SK-N-SH (cell line): ENCODE measurements around the gene SMIM24. TPM values are rescaled to one million over a fixed set of nuclear protein-coding genes. Genes with fewer than 3 reads are reported as not detected.

Source experiments
- CTCF ChIA-PET: fragments of 300-600, 350-600 bp; formaldehyde crosslinking; extraction: SDS; loops from one replicate; lab custom pipeline; 2021; lab: Yijun Ruan, JAX
- POLR2A ChIA-PET: fragments of 350-600 bp; sonication (Branson Sonifier 250); formaldehyde crosslinking; extraction: SDS; loops from one replicate; lab custom pipeline; 2020; ENCODE audit warnings: antibody characterized with exemption, inconsistent platforms; lab: Yijun Ruan, JAX
- DNase-seq: peaks from one replicate; pipeline ENCODE4 v3.0.0; 2012
- H2AFZ ChIP-seq: fragments of 200-600 bp; sonication (generic); 2 replicates; pipeline ENCODE4 v1.8.1; 2016; ENCODE audit warnings: antibody characterized with exemption, mild to moderate bottlenecking, low read depth
- H3F3A ChIP-seq: fragments of 200-600 bp; sonication (generic); replicated peaks from 2 replicates; pipeline ENCODE3; 2016; ENCODE audit warnings: antibody characterized with exemption, mild to moderate bottlenecking; ENCODE audit not compliant: insufficient read depth
- H3K27ac ChIP-seq, 2 experiments: fragments of 200-500 bp in 1 of 2; fragments of 200-600 bp in 1 of 2; sonication (Bioruptor generic) in 1 of 2; sonication (generic), shearing (Covaris generic) in 1 of 2; 2 replicates each; pipeline versions ENCODE4 v1.5.1 to v1.6.1; 2014 to 2016; ENCODE audit warnings: low read depth in 2 of 2, inconsistent platforms in 1 of 2, low read length in 1 of 2, mild to moderate bottlenecking in 1 of 2, mixed read lengths in 1 of 2
- H3K27me3 ChIP-seq: fragments of 200-600 bp; sonication (generic), shearing (Covaris generic); 2 replicates; pipeline ENCODE4 v1.6.1; 2016; ENCODE audit warnings: mixed run types; ENCODE audit not compliant: insufficient read depth
- H3K36me3 ChIP-seq, 2 experiments: fragments of 200-500 bp in 1 of 2; fragments of 200-600 bp in 1 of 2; sonication (Bioruptor generic) in 1 of 2; sonication (generic) in 1 of 2; replicated peaks in 1 of 2; 2 replicates each; pipeline versions ENCODE3 to v1.5.1; 2014 to 2016; ENCODE audit warnings: low read length in 1 of 2, mild to moderate bottlenecking in 1 of 2; ENCODE audit not compliant: insufficient read depth in 2 of 2, control insufficient read depth in 1 of 2
- H3K4me1 ChIP-seq, 2 experiments: fragments of 200-500 bp in 1 of 2; fragments of 200-600 bp in 1 of 2; sonication (Bioruptor generic) in 1 of 2; sonication (generic), shearing (Covaris generic) in 1 of 2; 2 replicates each; pipeline versions ENCODE4 v1.5.1 to v1.6.1; 2014 to 2016; ENCODE audit warnings: low read depth in 1 of 2, low read length in 1 of 2, mixed run types in 1 of 2; ENCODE audit not compliant: insufficient read depth in 2 of 2, control insufficient read depth in 1 of 2
- H3K4me2 ChIP-seq: fragments of 200-600 bp; sonication (generic), shearing (Covaris generic); 2 replicates; pipeline ENCODE4 v1.6.1; 2017; ENCODE audit warnings: mixed run types
- H3K4me3 ChIP-seq, 2 experiments: fragments of 200-500 bp in 1 of 2; fragments of 200-600 bp in 1 of 2; sonication (Bioruptor generic) in 1 of 2; sonication (generic), shearing (Covaris generic) in 1 of 2; 2 replicates each; pipeline versions ENCODE4 v1.5.1 to v1.8.1; 2014 to 2016; ENCODE audit warnings: low read depth in 2 of 2, inconsistent platforms in 1 of 2, low read length in 1 of 2, mild to moderate bottlenecking in 1 of 2, mixed read lengths in 1 of 2, moderate library complexity in 1 of 2
- H3K79me2 ChIP-seq: fragments of 200-600 bp; sonication (generic); 2 replicates; pipeline ENCODE4 v1.8.1; 2017; ENCODE audit warnings: mild to moderate bottlenecking; ENCODE audit not compliant: insufficient read depth
- H3K9ac ChIP-seq: fragments of 200-600 bp; sonication (generic); 2 replicates; pipeline ENCODE4 v1.6.1; 2017; ENCODE audit warnings: mixed run types
- H3K9me2 ChIP-seq: fragments of 200-600 bp; sonication (generic); 2 replicates; pipeline ENCODE4 v1.6.1; 2017; ENCODE audit warnings: mixed run types
- H3K9me3 ChIP-seq: fragments of 200-600 bp; sonication (generic); 2 replicates; pipeline ENCODE4 v1.6.1; 2017; ENCODE audit warnings: mixed run types, mild to moderate bottlenecking, moderate library complexity
- H4K20me1 ChIP-seq: fragments of 200-600 bp; sonication (generic); 2 replicates; pipeline ENCODE4 v1.6.1; 2017; ENCODE audit warnings: mild to moderate bottlenecking, mixed run types; ENCODE audit not compliant: insufficient read depth
- CHD2 ChIP-seq: fragments of 150-350 bp; IDR thresholded peaks from 2 replicates; pipeline ENCODE4 v1.6.1; 2018; ENCODE audit warnings: low read length; ENCODE audit not compliant: partially characterized antibody
- CTCF ChIP-seq: fragments of 200-600 bp; sonication (generic); IDR thresholded peaks from 2 replicates; pipeline ENCODE4 v1.6.1; 2017; ENCODE audit warnings: antibody characterized with exemption, mild to moderate bottlenecking, moderate library complexity
- EP300 ChIP-seq, 2 experiments: IDR thresholded peaks; 2 replicates each; pipeline versions ENCODE4 v1.4.0 to v1.6.1; 2012; ENCODE audit warnings: borderline replicate concordance in 1 of 2, low read depth in 1 of 2, low read length in 1 of 2
- FOSL2 ChIP-seq: IDR thresholded peaks from 2 replicates; pipeline ENCODE4 v1.4.0; 2012; ENCODE audit warnings: low read depth, mild to moderate bottlenecking, moderate library complexity, borderline replicate concordance
- FOXJ3 ChIP-seq: sonication (generic); formaldehyde crosslinking; IDR thresholded peaks from 2 replicates; pipeline ENCODE4 v1.5.1; 2020; ENCODE audit warnings: mild to moderate bottlenecking, missing genetic modification reagents
- GABPA ChIP-seq: IDR thresholded peaks from 2 replicates; pipeline ENCODE4 v1.4.0; 2012; ENCODE audit warnings: low read depth, mild to moderate bottlenecking
- MEF2A ChIP-seq: IDR thresholded peaks from 2 replicates; pipeline ENCODE4 v1.4.0; 2012; ENCODE audit warnings: low read depth, borderline replicate concordance
- REST ChIP-seq: IDR thresholded peaks from 2 replicates; pipeline ENCODE4 v1.6.1; 2012; ENCODE audit warnings: mild to moderate bottlenecking, low read depth, low read length, moderate library complexity
- USF2 ChIP-seq: fragments of 150-350 bp; IDR thresholded peaks from 2 replicates; pipeline ENCODE4 v1.6.1; 2017; ENCODE audit warnings: antibody characterized with exemption, low read length, low read depth, borderline replicate concordance
- ZBTB33 ChIP-seq: IDR thresholded peaks from 2 replicates; pipeline ENCODE4 v1.4.0; 2012; ENCODE audit warnings: low read depth, borderline replicate concordance
- WGBS: methylation state at CpG from one replicate; pipeline ENCODE4 v1.1.6; 2017; ENCODE audit warnings: low lambda C conversion rate; 5-methylcytosine and 5-hydroxymethylcytosine counted together
- polyA plus RNA-seq, 3 experiments: library from polyadenylated mRNA; depleted of rRNA; stranded (reverse); fragments of >200 nt; gene quantifications; 2 replicates each; pipeline ENCODE4 v1.2.3, GENCODE V29; 2012

Gene SMIM24
- polyA plus RNA-seq, 1 of the 3 experiments (the other 2 are of a cell fraction), result 0.12 TPM

- H3K27me3 ChIP-seq, result no peaks in the 10 kb centered on the region
- no peak overlapping the region for H3K4me3 ChIP-seq
- POLR2A ChIA-PET, result no interaction called here
- WGBS, result 97% methylated on average over 43 of the region's 58 CpGs
- CTCF ChIA-PET, result interaction anchor here (0.7 to 1.7 kb wide), 3 partner anchors 10 to 119 kb away, joined by 3 to 7 read pairs (median 3); no protein-coding TSS in a partner anchor
- H3K9ac ChIP-seq, result no peak overlapping the region
- H3K27ac ChIP-seq, result no peak overlapping the region
- DNase-seq, result no peak
- no peaks in the 10 kb centered on the region for H3K9me2 ChIP-seq
- no peak for TF ChIP-seq CTCF
- no peak for TF ChIP-seq CHD2
- no peak for TF ChIP-seq FOSL2
- no peak for TF ChIP-seq ZBTB33
- no peak for TF ChIP-seq USF2
- TF ChIP-seq EP300 (IDR thresholded peaks at IDR 0.05; ENCODE audit: borderline replicate concordance in 1 of 2, low read depth in 1 of 2, low read length in 1 of 2), result no peak
- TF ChIP-seq GABPA, result no peak
- no peak for TF ChIP-seq MEF2A
- no peak for TF ChIP-seq FOXJ3 (CRISPR knock-in tag)
- no peak for TF ChIP-seq REST
- TF ChIP-seq, all 33 proteins: peak for 0
- H3K79me2 ChIP-seq, result 0 out of 2 replicates have a peak, but pooled peaks cover 10% of the 10 kb centered on the region
- H3F3A ChIP-seq, result peaks cover 4% of the 10 kb centered on the region
- H3K9me3 ChIP-seq, result no peaks in the 10 kb centered on the region
- peaks cover 8 to 19% of the 10 kb centered on the region in 2 experiments; a peak in 2 of 4 replicates for H3K4me1 ChIP-seq
- H4K20me1 ChIP-seq, result peaks cover 13% of the 10 kb centered on the region; the same call in 1 of the 2 replicates
- no peak overlapping the region for H3K4me2 ChIP-seq
- H3K36me3 ChIP-seq, result peaks cover 6 to 12% of the 10 kb centered on the region in 2 experiments
- no peak overlapping the region for H2AFZ ChIP-seq
Measured at GRCh38 chr19:3462991-3463713, 17.2 kb downstream of the SMIM24 start.
